Fibroblast of skin of left biceps (primary cell): ENCODE measurements around the gene USP14.

Experiments
- DNase-seq, 2 experiments: peaks; one replicate each; pipeline ENCODE4 v3.0.0-alpha.2; 2013; ENCODE audit warnings: low read depth in 2 of 2

Gene USP14

DNA sequence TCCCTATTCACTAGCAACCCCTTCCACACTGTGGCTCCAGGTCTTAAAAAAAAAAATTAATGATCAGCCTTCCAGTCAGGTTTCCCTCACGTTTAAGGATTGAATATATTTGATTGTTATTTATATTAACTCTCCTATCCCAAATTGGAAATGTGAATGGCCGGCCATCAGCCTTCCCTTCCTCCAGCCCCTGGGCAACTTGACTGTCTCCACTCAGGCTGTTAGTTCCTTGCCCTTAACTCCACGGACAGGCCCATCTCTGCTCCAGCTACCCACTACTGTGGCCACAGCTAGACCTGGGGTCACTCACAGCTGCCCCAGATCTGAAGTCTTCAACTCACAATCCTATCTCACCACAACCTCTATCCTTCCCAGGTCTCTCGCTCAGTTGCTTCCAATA lies 69.5 kb downstream of the USP14 start:
- no peak for DNase-seq

DNA sequence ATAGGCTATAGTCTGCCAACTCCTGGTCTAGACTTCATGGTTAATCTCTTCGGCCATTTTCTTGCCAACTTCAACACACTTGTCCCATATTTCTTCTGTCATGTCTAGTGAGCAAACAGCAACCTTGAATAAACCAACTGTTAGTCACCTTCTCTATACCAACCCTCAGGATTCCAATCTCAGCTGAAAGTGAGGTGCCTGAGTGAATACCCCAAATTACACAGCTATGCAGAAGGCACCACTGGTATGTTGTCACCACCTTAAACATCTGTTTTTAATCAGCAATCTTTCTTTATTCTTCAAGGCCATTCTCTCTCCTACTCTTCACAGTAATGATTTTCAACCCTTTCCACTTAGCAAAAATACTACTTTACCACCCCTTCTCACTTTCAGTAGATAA lies 70.2 kb downstream of the USP14 start:
- DNase-seq = no peak

DNA sequence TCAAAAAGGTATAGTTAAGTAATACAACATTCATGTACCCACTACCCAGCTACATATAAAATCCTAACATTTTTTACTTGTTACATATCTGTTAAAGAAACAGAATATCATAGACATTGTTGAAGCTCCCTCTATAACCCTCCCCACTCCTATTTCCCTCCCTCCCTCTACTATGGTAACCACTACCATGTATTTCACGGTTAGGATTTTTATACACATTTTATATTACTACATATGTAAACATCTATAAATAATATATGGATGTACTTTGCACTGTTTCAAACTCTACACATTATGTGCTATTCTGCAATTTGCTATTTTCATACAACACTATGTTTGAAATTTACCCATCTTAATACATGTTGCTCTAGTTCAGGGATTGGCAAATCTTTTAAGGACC lies 73.2 kb downstream of the USP14 start:
- DNase-seq = no peak

DNA sequence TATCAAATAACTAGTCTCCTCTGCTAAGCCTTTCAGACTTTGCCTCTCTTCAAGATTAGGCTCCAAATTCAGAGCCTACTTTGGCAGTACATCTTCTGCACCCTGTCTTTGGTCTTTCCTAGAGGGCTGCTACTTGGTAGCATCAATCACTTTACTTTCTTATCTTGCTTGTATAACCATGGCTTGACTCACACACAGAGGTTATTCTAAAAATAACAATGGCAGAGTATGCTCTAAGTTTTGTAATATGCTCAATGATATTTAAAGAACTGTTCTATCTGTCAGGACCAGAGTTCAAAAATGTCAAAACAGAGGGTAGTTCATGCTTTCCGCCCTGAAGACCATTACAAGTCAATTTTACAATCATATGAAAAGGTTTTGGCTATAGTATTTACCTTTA lies 81.8 kb downstream of the USP14 start:
- DNase-seq = no peak

DNA sequence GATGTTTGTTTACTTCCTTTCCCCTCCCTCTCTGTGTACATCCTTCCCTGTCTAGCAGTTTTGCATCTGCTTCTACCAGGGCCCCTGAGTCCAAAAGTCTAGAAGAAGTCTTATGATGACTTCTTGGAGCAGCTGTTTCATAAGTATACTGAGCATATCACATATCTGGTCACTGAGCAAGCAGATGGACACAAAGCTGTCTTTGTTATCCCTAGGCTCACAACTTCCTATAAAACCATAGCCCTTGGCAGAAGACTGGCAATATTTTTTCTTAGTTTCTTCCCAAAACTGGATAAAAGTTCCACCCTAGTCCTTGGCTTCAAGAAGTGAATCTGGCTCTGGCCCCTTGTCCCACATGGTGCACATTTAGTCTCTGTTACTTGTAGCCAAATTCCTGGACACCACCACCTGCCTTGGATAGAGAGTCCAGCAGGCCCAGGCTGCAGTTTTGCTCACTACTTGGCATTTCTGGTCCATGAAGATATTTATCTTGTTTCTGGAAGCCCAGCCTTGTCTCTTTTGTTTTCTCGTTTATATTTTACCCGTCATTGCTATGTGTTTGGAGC lies 87.0 kb downstream of the USP14 start:
- no peak for DNase-seq

DNA sequence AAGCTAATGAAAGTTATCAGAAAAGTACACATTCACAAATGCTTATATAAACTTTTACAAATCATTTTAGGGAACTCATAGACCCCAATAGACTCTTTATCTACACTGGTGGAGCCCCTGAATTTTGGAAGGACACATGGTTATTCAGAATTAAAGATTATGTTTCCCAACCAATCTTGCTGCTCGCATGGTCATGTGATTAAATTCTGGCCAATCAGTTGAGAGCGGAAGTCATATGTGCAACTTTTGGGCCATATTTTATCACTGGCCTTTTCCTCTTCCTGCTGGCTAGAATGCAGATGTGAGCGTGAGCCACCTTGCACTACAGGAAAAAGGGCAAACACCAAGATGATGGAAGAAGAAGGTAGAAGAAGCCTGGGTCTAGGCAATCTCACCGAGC lies 89.7 kb downstream of the USP14 start:
- no peak for DNase-seq

DNA sequence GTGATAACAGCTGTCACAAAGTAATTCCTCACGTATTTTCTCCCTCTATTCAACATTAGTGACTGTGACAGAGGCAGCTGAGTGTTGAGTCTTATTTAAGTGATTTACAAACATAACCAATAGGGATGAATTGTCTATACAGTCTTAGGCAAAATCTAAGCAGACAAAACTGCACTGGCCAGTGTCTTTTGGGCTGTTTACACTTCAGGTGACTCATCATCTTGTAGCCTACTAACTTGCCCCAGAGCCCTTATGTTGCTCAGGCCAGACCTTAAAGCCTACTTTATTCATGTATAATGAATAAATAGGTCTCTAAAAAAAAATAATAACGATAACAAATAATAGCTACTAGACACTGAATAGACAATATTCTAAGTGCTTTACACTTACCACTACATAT lies 92.3 kb downstream of the USP14 start:
- no peak for DNase-seq

DNA sequence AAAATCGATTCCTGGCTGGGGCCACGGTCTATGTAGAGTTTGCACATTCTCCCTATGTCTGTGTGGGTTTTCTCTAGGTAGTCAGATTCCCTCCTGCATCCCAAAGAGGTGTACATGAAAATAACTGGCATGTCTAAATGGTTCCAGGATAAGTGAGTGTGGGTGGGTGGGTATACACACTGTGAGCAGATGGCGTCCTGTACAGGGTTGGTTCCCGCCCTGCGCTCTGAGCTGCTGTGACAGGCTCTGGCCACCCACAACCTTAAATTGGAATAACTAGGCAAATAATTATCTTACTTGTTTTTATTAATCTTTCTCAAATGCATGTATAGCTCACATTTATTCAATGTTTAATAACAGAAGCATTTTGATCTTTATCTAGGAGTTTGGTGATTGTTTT lies 93.2 kb downstream of the USP14 start:
- DNase-seq = no peak

DNA sequence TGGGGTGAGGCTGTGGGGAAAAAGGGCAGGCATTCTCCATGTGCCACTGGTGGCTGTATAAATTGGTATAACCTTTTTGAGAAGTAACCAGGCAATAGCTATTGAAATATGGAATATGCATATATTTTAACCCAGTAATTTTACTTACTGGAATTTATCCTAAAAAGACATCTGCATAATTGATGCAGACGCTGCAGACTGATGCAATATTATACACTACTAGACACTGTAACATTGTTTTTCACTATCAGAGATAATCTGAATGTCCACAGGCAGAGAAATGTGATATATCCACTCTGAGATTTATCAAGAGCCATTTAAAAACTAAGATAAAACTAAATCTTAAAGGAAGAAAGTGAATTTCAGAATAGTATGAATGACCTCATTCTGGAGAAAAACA lies 94.8 kb downstream of the USP14 start:
- DNase-seq = no peak

DNA sequence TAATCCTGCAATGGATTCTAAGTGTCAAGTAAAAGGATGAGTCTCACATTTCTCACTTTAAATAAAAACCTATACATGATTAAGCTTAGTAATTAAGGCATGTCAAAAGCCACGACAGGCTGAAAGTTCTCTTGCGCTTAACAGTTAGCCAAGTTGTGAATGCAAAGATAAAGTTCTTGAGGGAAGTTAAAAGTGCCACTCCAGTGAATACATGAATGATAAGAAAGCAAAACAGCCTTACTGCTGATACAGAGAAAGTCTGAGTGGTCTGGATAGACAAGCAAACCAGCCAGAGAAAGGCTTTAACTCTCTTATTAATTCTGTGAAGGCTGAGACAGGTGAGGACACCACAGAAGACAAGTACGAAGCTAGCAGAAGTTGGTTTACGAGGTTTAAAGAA lies 96.8 kb downstream of the USP14 start:
- DNase-seq = no peak

DNA sequence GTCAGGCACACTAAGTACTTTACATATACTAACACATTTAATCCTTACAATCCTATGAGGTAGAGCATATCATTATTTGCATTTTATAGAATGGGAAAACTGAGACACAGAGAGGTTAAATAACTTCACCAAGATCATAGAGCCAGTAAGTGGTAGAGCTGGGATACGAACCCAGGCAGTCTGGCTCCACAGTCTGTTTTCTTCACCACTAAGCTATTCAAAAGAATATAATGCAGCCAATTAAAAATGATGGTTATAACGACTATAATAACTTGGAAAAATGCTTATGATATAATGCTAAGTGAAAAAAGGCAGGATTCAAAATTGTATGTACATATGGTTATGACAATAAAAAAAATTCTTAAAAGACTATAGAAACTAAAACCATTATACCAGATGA lies 102.2 kb downstream of the USP14 start:
- DNase-seq = no peak

DNA sequence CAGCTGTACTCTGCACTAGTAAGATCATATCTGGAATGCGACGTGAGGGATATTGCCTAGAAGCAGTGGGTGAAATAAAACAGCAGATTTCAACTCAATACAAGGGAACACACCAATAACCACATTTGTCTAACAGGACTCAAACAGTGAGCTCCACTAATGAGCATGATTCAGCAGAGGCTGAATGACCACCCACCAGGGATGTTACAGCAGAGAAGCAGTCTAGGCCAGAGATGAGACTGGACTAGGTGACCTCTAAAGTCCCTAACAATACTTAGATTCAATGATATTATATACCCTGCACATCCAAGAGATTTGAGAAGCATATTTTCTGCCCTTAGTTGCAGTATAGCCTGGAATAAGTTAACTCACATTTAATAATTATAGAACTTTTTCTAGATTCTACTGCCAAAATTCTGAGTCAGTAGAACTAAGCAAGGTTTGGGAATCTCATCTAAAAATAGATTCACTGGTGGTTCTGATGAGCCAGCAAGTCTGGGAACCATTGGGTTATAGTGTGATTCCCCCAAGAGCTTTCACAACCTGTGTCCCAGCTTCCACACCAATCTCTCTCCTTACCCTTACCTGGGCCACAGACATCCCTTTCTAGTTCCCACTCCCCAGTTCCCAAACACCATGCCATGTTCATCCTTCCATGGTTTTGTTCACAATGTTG lies 103.2 kb downstream of the USP14 start:
- DNase-seq = no peak
